H9 (cell line): ENCODE results near the gene OR13C8. TPM values are rescaled to one million over a fixed set of nuclear protein-coding genes. Genes with fewer than 3 reads are reported as not detected.
A peak's percentile ranks its signal among the peaks of the same experiment; 100 is the strongest.

Source experiments
- DNase-seq: peaks from one replicate; pipeline ENCODE4 v3.0.0-alpha.2; 2017
- H2AFZ ChIP-seq: one replicate; pipeline ENCODE4 v1.6.1; 2013; ENCODE audit warnings: mild to moderate bottlenecking, low read length, control low read depth, moderate library complexity
- H2AK5ac ChIP-seq: 2 replicates; pipeline ENCODE4 v1.6.1; 2013; ENCODE audit warnings: low read length, control low read depth, mixed read lengths; ENCODE audit not compliant: insufficient read length
- H2BK120ac ChIP-seq: one replicate; pipeline ENCODE4 v1.6.1; 2013; ENCODE audit warnings: low read depth, mild to moderate bottlenecking, low read length, control low read depth, inconsistent platforms; ENCODE audit not compliant: poor library complexity, severe bottlenecking
- H2BK12ac ChIP-seq: 2 replicates; pipeline ENCODE4 v1.6.1; 2013; ENCODE audit warnings: low read length, control low read depth, mixed read lengths, low read depth; ENCODE audit not compliant: insufficient read length
- H2BK15ac ChIP-seq: 2 replicates; pipeline ENCODE4 v1.6.1; 2013; ENCODE audit warnings: low read depth, low read length, control low read depth
- H2BK20ac ChIP-seq: one replicate; pipeline ENCODE4 v1.6.1; 2013; ENCODE audit warnings: low read depth, mild to moderate bottlenecking, low read length, control low read depth, inconsistent platforms; ENCODE audit not compliant: poor library complexity, severe bottlenecking
- H2BK5ac ChIP-seq: 2 replicates; pipeline ENCODE4 v1.6.1; 2013; ENCODE audit warnings: low read length, control low read depth, mixed read lengths; ENCODE audit not compliant: insufficient read length
- H3K14ac ChIP-seq: 2 replicates; pipeline ENCODE4 v1.6.1; 2013; ENCODE audit warnings: low read length, control low read depth; ENCODE audit not compliant: insufficient read depth
- H3K18ac ChIP-seq: 2 replicates; pipeline ENCODE4 v1.6.1; 2013; ENCODE audit warnings: low read depth, mild to moderate bottlenecking, mixed read lengths, low read length, control low read depth; ENCODE audit not compliant: insufficient read length
- H3K23ac ChIP-seq: 2 replicates; pipeline ENCODE4 v1.6.1; 2013; ENCODE audit warnings: low read length, control low read depth, mixed read lengths, low read depth; ENCODE audit not compliant: insufficient read length
- H3K23me2 ChIP-seq: 2 replicates; pipeline ENCODE4 v1.6.1; 2013; ENCODE audit warnings: low read depth, mild to moderate bottlenecking, mixed read lengths, low read length, control low read depth; ENCODE audit not compliant: insufficient read length, poor library complexity, severe bottlenecking
- H3K27ac ChIP-seq: 2 replicates; pipeline ENCODE4 v1.5.1; 2013; ENCODE audit warnings: low read length, control low read depth, mixed read lengths, low read depth; ENCODE audit not compliant: insufficient read length
- H3K27me3 ChIP-seq: 2 replicates; pipeline ENCODE4 v1.6.1; 2013; ENCODE audit warnings: low read length, control low read depth, inconsistent platforms; ENCODE audit not compliant: insufficient read depth
- H3K4ac ChIP-seq: 2 replicates; pipeline ENCODE4 v1.6.1; 2013; ENCODE audit warnings: low read depth, mild to moderate bottlenecking, control low read depth, inconsistent platforms, low read length, moderate library complexity
- H3K4me1 ChIP-seq: 2 replicates; pipeline ENCODE4 v1.6.1; 2013; ENCODE audit warnings: low read length, control low read depth, inconsistent platforms; ENCODE audit not compliant: insufficient read depth
- H3K4me2 ChIP-seq: 2 replicates; pipeline ENCODE4 v1.6.1; 2013; ENCODE audit warnings: low read length, control low read depth, mixed read lengths; ENCODE audit not compliant: insufficient read length, insufficient read depth
- H3K56ac ChIP-seq: 2 replicates; pipeline ENCODE4 v1.6.1; 2013; ENCODE audit warnings: low read depth, mild to moderate bottlenecking, mixed read lengths, low read length, control low read depth; ENCODE audit not compliant: insufficient read length
- H3K79me1 ChIP-seq: 2 replicates; pipeline ENCODE4 v1.6.1; 2013; ENCODE audit warnings: low read depth, mild to moderate bottlenecking, moderate library complexity, low read length, control low read depth, inconsistent platforms; ENCODE audit not compliant: insufficient read depth, poor library complexity, severe bottlenecking
- H3K79me2 ChIP-seq: 2 replicates; pipeline ENCODE4 v1.6.1; 2013; ENCODE audit warnings: low read length, control low read depth, inconsistent platforms; ENCODE audit not compliant: insufficient read depth
- H3K9ac ChIP-seq: 2 replicates; pipeline ENCODE4 v1.6.1; 2013; ENCODE audit warnings: low read length, control low read depth, mixed read lengths; ENCODE audit not compliant: insufficient read length; ENCODE audit errors: extremely low read depth
- H3K9me3 ChIP-seq: one replicate; pipeline ENCODE4 v1.6.1; 2013; ENCODE audit warnings: low read depth, low read length, inconsistent platforms; ENCODE audit not compliant: control insufficient read depth
- H3T11ph ChIP-seq: one replicate; pipeline ENCODE4 v1.6.1; 2013; ENCODE audit warnings: mild to moderate bottlenecking, low read length, control low read depth, inconsistent platforms
- H4K20me1 ChIP-seq: one replicate; pipeline ENCODE4 v1.6.1; 2013; ENCODE audit not compliant: control insufficient read depth, insufficient read length, insufficient read depth
- H4K5ac ChIP-seq: 2 replicates; pipeline ENCODE4 v1.6.1; 2013; ENCODE audit warnings: low read depth, mild to moderate bottlenecking, mixed read lengths, low read length, control low read depth; ENCODE audit not compliant: insufficient read length
- H4K8ac ChIP-seq: replicated peaks from 2 replicates; pipeline ENCODE4 v1.6.1; 2013; ENCODE audit warnings: low read length, control low read depth, mixed read lengths, low read depth; ENCODE audit not compliant: insufficient read length
- H4K91ac ChIP-seq: 2 replicates; pipeline ENCODE4 v1.6.1; 2013; ENCODE audit warnings: low read depth, mild to moderate bottlenecking, moderate library complexity, mixed read lengths, low read length, control low read depth; ENCODE audit not compliant: insufficient read length
- H3K27ac Mint-ChIP-seq, 3 experiments: 2 replicates in 2 of 3; 3 replicates in 1 of 3; pipeline ENCODE4 v1.8.0; 2020 to 2021; ENCODE audit warnings: mixed read lengths in 3 of 3, mild to moderate bottlenecking in 1 of 3, moderate library complexity in 1 of 3
- H3K27me3 Mint-ChIP-seq: 2 replicates; pipeline ENCODE4 v1.8.0; 2021; ENCODE audit warnings: low read depth, mild to moderate bottlenecking, moderate library complexity, mixed read lengths
- H3K36me3 Mint-ChIP-seq, 3 experiments: 2 replicates in 2 of 3; 3 replicates in 1 of 3; pipeline ENCODE4 v1.8.0; 2020 to 2021; ENCODE audit warnings: low read depth in 3 of 3, mixed read lengths in 3 of 3; ENCODE audit not compliant: insufficient read depth in 1 of 3
- H3K4me1 Mint-ChIP-seq, 2 experiments: 2 replicates each; pipeline ENCODE4 v1.8.0; 2020; ENCODE audit warnings: mixed read lengths in 2 of 2
- H3K4me3 Mint-ChIP-seq, 2 experiments: 2 replicates in 1 of 2; 3 replicates in 1 of 2; pipeline ENCODE4 v1.8.0; 2020 to 2021; ENCODE audit warnings: mild to moderate bottlenecking in 2 of 2, mixed read lengths in 2 of 2, moderate library complexity in 1 of 2
- H3K9me3 Mint-ChIP-seq, 2 experiments: 2 replicates in 1 of 2; 3 replicates in 1 of 2; pipeline ENCODE4 v1.8.0; 2020; ENCODE audit warnings: mild to moderate bottlenecking in 2 of 2, mixed read lengths in 2 of 2, moderate library complexity in 1 of 2
- CTCF ChIP-seq: fragments of 200-600 bp; sonication (generic); conservative IDR thresholded peaks from 3 replicates; pipeline ENCODE4 v1.8.0; 2021; ENCODE audit warnings: antibody characterized with exemption, mild to moderate bottlenecking
- WGBS: extraction: QIAGEN DNeasy Blood & Tissue Kit; methylation state at CpG from one replicate; pipeline ENCODE4 v1.1.7; 2013; ENCODE audit warnings: missing lambda C conversion rate, low lambda C conversion rate, mixed read lengths; ENCODE audit not compliant: insufficient read length; ENCODE audit errors: extremely low coverage; 5-methylcytosine and 5-hydroxymethylcytosine counted together
- total RNA-seq: library from RNA; stranded (reverse); gene quantifications from 2 replicates; pipeline ENCODE4 v1.2.1, GENCODE V29; 2021

OR13C8 gene
- total RNA-seq, 1 experiment from 2014 or later = not detected

DNA sequence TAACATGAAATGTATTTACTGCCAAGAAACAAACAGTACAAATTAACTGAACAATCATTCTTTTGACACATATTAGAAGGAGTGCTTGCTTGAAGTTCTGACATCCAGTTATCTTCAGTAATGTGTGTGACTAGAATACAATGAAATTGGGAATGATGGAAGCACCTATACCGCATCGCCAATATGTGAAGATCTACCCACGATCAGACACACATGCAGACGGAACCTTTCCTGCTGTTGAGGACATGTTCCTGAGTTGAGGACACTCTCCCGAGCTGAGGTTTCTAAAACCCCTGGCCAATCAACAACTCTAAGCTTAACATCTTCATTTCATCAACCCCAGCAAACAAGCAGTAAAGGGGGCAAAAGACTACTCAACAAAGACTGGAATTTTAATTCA lies 32.2 kb upstream of the OR13C8 start, which contains the start of gene OR13C3:
Gene OR13C3, minus strand, starts transcription at position 101 of the 400 bp plus-strand sequence. CDS start 133 bp downstream, outside the sequence.
- no peaks in the 10 kb centered on the region for H4K20me1 ChIP-seq
- peak within 1 kb of the TSS in 1 of 3 experiments; percentile 20; a peak in 1 of 7 replicates for H3K27ac Mint-ChIP-seq
- H2BK20ac ChIP-seq = no peak within 1 kb of the TSS
- H3K9me3 ChIP-seq = no peaks in the 10 kb centered on the region
- TF ChIP-seq CTCF = no peak
- no peak within 1 kb of the TSS for H3T11ph ChIP-seq
- H2BK5ac ChIP-seq = no peak within 1 kb of the TSS
- no peak within 1 kb of the TSS for H3K56ac ChIP-seq
- no peak within 1 kb of the TSS for H2BK120ac ChIP-seq
- no peak within 1 kb of the TSS for H3K18ac ChIP-seq
- H3K14ac ChIP-seq = no peak within 1 kb of the TSS
- H3K4me2 ChIP-seq = no peak within 1 kb of the TSS
- no peaks in the 10 kb centered on the region for H3K9me3 Mint-ChIP-seq
- H4K5ac ChIP-seq = no peak within 1 kb of the TSS
- no peak within 1 kb of the TSS for H3K9ac ChIP-seq
- no peak within 1 kb of the TSS for H3K4ac ChIP-seq
- H2BK15ac ChIP-seq = no peak within 1 kb of the TSS
- no peak within 1 kb of the TSS for H4K91ac ChIP-seq
- no peak within 1 kb of the TSS for H2BK12ac ChIP-seq
- H3K27me3 Mint-ChIP-seq = no peaks in the 10 kb centered on the region
- no peak within 1 kb of the TSS for H2AFZ ChIP-seq
- H3K4me1 Mint-ChIP-seq = peaks cover 7% of the 10 kb centered on the region in 2 experiments
- no CpG with 5 or more reads among the region's 5 CpGs for WGBS
- no peaks in the 10 kb centered on the region for H3K27me3 ChIP-seq
- H3K27ac ChIP-seq = no peak within 1 kb of the TSS
- H2AK5ac ChIP-seq = no peak within 1 kb of the TSS
- no peak for DNase-seq
- no peaks in the 10 kb centered on the region for H3K36me3 Mint-ChIP-seq
- no peaks in the 10 kb centered on the region for H3K79me1 ChIP-seq
- no peak within 1 kb of the TSS for H4K8ac ChIP-seq
- no peaks in the 10 kb centered on the region for H3K4me1 ChIP-seq
- no peak within 1 kb of the TSS for H3K4me3 Mint-ChIP-seq
- no peak within 1 kb of the TSS for H3K23ac ChIP-seq
- H3K79me2 ChIP-seq = no peaks in the 10 kb centered on the region
- H3K23me2 ChIP-seq = no peaks in the 10 kb centered on the region
